Limb (tissue), 2 donors: ENCODE measurements around the gene SSBP2.

ENCODE experiments used
- DNase-seq, 2 donors: peaks; one replicate each; pipeline ENCODE4 v3.0.0-alpha.2; 2016; ENCODE audit errors: extremely low spot score in 2 of 2

SSBP2 gene

GRCh38 chr5:81395262-81395661, 355.6 kb downstream of the SSBP2 start:
- no peak for DNase-seq

- DNase-seq = peak in 1 of 2 donors; percentile 62
Observed at GRCh38 chr5:81393783-81394718, 356.8 kb downstream of the SSBP2 start, which contains the start of gene ACOT12. Gene ACOT12, minus strand, starts transcription at chr5:81394134. Its CDS starts 20 bp downstream, at chr5:81394114.

GRCh38 chr5:81393430-81393782, 357.5 kb downstream of the SSBP2 start:
- DNase-seq = no peak

GRCh38 chr5:81389025-81389424, 361.9 kb downstream of the SSBP2 start:
- DNase-seq = no peak

- DNase-seq = no peak
Observed at GRCh38 chr5:81388169-81388568, 362.7 kb downstream of the SSBP2 start.

- no peak for DNase-seq
Observed at GRCh38 chr5:81383867-81384266, 367.0 kb downstream of the SSBP2 start.

GRCh38 chr5:81371354-81371876, 379.5 kb downstream of the SSBP2 start:
- DNase-seq = no peak

- DNase-seq = no peak
Observed at GRCh38 chr5:81370912-81371311, 380.0 kb downstream of the SSBP2 start.

- DNase-seq = no peak
Observed at GRCh38 chr5:81365541-81365940, 385.4 kb downstream of the SSBP2 start.

GRCh38 chr5:81363093-81363871, 387.6 kb downstream of the SSBP2 start:
- no peak for DNase-seq
